K562 (cell line): ENCODE measurements around the gene ZNF655. TPM values are rescaled to one million over a fixed set of nuclear protein-coding genes. Genes with fewer than 3 reads are reported as not detected.

ENCODE experiments used
- CHD1 ChIP-seq: fragments of 200-600 bp; sonication (generic); IDR thresholded peaks from one replicate; pipeline ENCODE4 v1.6.1; 2012; ENCODE audit warnings: mild to moderate bottlenecking, moderate library complexity, low read length, inconsistent platforms
- FIP1L1 ChIP-seq: fragments of 200-400 bp; formaldehyde crosslinking; IDR thresholded peaks from 2 replicates; pipeline ENCODE4 v1.6.1; 2018; ENCODE audit warnings: mild to moderate bottlenecking, low read depth, low read length; ENCODE audit not compliant: poor library complexity, severe bottlenecking
- FOXA1 ChIP-seq: fragments of 450-650 bp; IDR thresholded peaks from 2 replicates; pipeline ENCODE4 v1.6.1; 2016; ENCODE audit warnings: mild to moderate bottlenecking, borderline replicate concordance
- GTF2A2 ChIP-seq: IDR thresholded peaks from 2 replicates; pipeline ENCODE4 v1.6.1; 2016; ENCODE audit warnings: mild to moderate bottlenecking, missing genetic modification characterization, missing compliant biosample characterization
- HDAC8 ChIP-seq: fragments of 450-650 bp; IDR thresholded peaks from 2 replicates; pipeline ENCODE4 v1.6.1; 2016; ENCODE audit warnings: mild to moderate bottlenecking, missing genetic modification characterization, moderate library complexity, missing compliant biosample characterization
- HNRNPK ChIP-seq: fragments of 200-400 bp; formaldehyde crosslinking; IDR thresholded peaks from one replicate; pipeline ENCODE4 v1.6.1; 2018; ENCODE audit warnings: mild to moderate bottlenecking, low read depth, low read length; ENCODE audit not compliant: poor library complexity, severe bottlenecking
- IRF2 ChIP-seq: sonication (generic); formaldehyde crosslinking; IDR thresholded peaks from 2 replicates; pipeline ENCODE4 v1.8.1; 2022; ENCODE audit warnings: mild to moderate bottlenecking, missing genetic modification reagents
- KAT7 ChIP-seq: sonication (generic); formaldehyde crosslinking; IDR thresholded peaks from 2 replicates; pipeline ENCODE4 v1.8.0; 2022; ENCODE audit warnings: missing genetic modification reagents, mild to moderate bottlenecking, borderline replicate concordance
- KDM4B ChIP-seq, 2 experiments: fragments of 450-650 bp in 1 of 2; sonication (generic) in 1 of 2; IDR thresholded peaks; 2 replicates each; pipeline ENCODE4 v1.6.1; 2016 to 2017; ENCODE audit warnings: borderline replicate concordance in 2 of 2, antibody characterized with exemption in 1 of 2, low read depth in 1 of 2, mild to moderate bottlenecking in 1 of 2
- KLF16 ChIP-seq: IDR thresholded peaks from 2 replicates; pipeline ENCODE4 v1.6.1; 2016; ENCODE audit warnings: antibody characterized with exemption
- MTA2 ChIP-seq: fragments of 450-650 bp; IDR thresholded peaks from 2 replicates; pipeline ENCODE4 v1.6.1; 2016; ENCODE audit warnings: low read depth
- MTA3 ChIP-seq: fragments of 450-650 bp; formaldehyde crosslinking; IDR thresholded peaks from 2 replicates; pipeline ENCODE4 v1.6.1; 2017; ENCODE audit warnings: mild to moderate bottlenecking, borderline replicate concordance
- NR2F6 ChIP-seq: fragments of 450-650 bp; formaldehyde crosslinking; IDR thresholded peaks from 2 replicates; pipeline ENCODE4 v1.4.0; 2020; ENCODE audit warnings: mild to moderate bottlenecking
- POLR2AphosphoS2 ChIP-seq: IDR thresholded peaks from 2 replicates; pipeline ENCODE4 v1.6.1; 2012; ENCODE audit warnings: low read length, improper control_type of control experiment
- RCOR1 ChIP-seq, 2 experiments: IDR thresholded peaks; 2 replicates each; pipeline ENCODE4 v1.6.1; 2012; ENCODE audit warnings: low read depth in 2 of 2, low read length in 2 of 2, borderline replicate concordance in 1 of 2, improper control_type of control experiment in 1 of 2
- SMAD1 ChIP-seq: fragments of 150-350 bp; IDR thresholded peaks from 2 replicates; pipeline ENCODE4 v1.6.1; 2014; ENCODE audit warnings: low read length, low read depth; ENCODE audit not compliant: partially characterized antibody
- SMC3 ChIP-seq: conservative IDR thresholded peaks from 2 replicates; pipeline ENCODE4 v1.6.1; 2011; ENCODE audit warnings: low read depth, low read length, improper control_type of control experiment; ENCODE audit not compliant: insufficient read depth
- TEAD2 ChIP-seq: fragments of 450-650 bp; IDR thresholded peaks from 2 replicates; pipeline ENCODE4 v1.6.1; 2016; ENCODE audit warnings: missing genetic modification characterization, control low read depth, missing compliant biosample characterization
- TRIM24 ChIP-seq, 2 experiments: fragments of 450-650 bp; IDR thresholded peaks; 2 replicates each; pipeline ENCODE4 v1.6.1; 2016
- TRIM28 ChIP-seq: fragments of 450-650 bp; IDR thresholded peaks from 2 replicates; pipeline ENCODE4 v1.6.1; 2017
- TSC22D4 ChIP-seq: fragments of 450-650 bp; IDR thresholded peaks from 2 replicates; pipeline ENCODE4 v1.6.1; 2016; ENCODE audit warnings: missing genetic modification characterization, missing biosample characterization, control low read depth
- ZMIZ1 ChIP-seq, 2 experiments: fragments of 150-350 bp in 1 of 2; IDR thresholded peaks; 2 replicates each; pipeline ENCODE4 v1.6.1; 2012 to 2016; ENCODE audit warnings: low read depth in 2 of 2, low read length in 2 of 2, mild to moderate bottlenecking in 1 of 2, moderate library complexity in 1 of 2
- ZNF140 ChIP-seq: fragments of 250-450 bp; sonication (Bioruptor Pico); IDR thresholded peaks from 2 replicates; pipeline ENCODE4 v1.8.0; 2021; ENCODE audit warnings: moderate library complexity, mild to moderate bottlenecking, inconsistent platforms
- ZNF696 ChIP-seq: fragments of 250-450 bp; sonication (Bioruptor Pico); conservative IDR thresholded peaks from 2 replicates; pipeline ENCODE4 v1.4.0; 2020; ENCODE audit warnings: mild to moderate bottlenecking, moderate library complexity
- polyA plus RNA-seq, 8 experiments: library from polyadenylated mRNA; depleted of rRNA in 4 of 8; stranded (reverse) in 5 of 8; unstranded in 3 of 8; fragments of >200 nt; fragmentation: Nextera tagmentation in 2 of 8; fragmentation: Illumina TruSeq in 1 of 8; extraction: Ambion mirVana in 2 of 8; extraction: Trizol in 1 of 8; gene quantifications; 2 replicates each; pipeline versions ENCODE4 v1.2.1 to v1.2.3, GENCODE V29; 2011 to 2014; ENCODE audit warnings: inconsistent platforms in 1 of 8, missing spikeins in 1 of 8
- total RNA-seq, 7 experiments: library from RNA; depleted of rRNA in 6 of 7; stranded (reverse); fragments of >200 nt in 6 of 7; fragmentation: Illumina TruSeq in 2 of 7; extraction: Trizol in 2 of 7; gene quantifications; 2 replicates each; pipeline versions ENCODE4 v1.2.1 to v1.2.3, GENCODE V29; 2011 to 2021; ENCODE audit warnings: low replicate concordance in 1 of 7
- TF ChIP-seq, protein P1 (sequence below): fragments of 450-650 bp; formaldehyde crosslinking; IDR thresholded peaks from 2 replicates; pipeline ENCODE4 v1.4.0; 2020; ENCODE audit warnings: mild to moderate bottlenecking, mixed read lengths

The ZNF655 gene
- total and polyA plus RNA-seq, 9 of the 15 experiments (the other 6 are each of a cell fraction or from before 2014, with no cell fraction given) = 25.7 to 130 (median 95.2) TPM

GRCh38 chr7:99616359-99617191, 58.1 kb downstream of the ZNF655 start, which contains the start of gene ZSCAN25 (continued):
- TF ChIP-seq, protein P1, sequence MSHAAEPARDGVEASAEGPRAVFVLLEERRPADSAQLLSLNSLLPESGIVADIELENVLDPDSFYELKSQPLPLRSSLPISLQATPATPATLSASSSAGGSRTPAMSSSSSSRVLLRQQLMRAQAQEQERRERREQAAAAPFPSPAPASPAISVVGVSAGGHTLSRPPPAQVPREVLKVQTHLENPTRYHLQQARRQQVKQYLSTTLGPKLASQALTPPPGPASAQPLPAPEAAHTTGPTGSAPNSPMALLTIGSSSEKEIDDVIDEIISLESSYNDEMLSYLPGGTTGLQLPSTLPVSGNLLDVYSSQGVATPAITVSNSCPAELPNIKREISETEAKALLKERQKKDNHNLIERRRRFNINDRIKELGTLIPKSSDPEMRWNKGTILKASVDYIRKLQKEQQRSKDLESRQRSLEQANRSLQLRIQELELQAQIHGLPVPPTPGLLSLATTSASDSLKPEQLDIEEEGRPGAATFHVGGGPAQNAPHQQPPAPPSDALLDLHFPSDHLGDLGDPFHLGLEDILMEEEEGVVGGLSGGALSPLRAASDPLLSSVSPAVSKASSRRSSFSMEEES (CRISPR knock-in tag) = no peak
- TF ChIP-seq MTA3 (peak; percentile 95), KLF16 (peak; percentile 54; the same call in 1 of the 2 replicates), NR2F6 (CRISPR knock-in tag) (no peak), FIP1L1 (peak; percentile 84), GTF2A2 (no peak), KDM4B (IDR thresholded peaks at IDR 0.05; ENCODE audit: borderline replicate concordance in 2 of 2, low read depth in 1 of 2) (peak in 1 of 2 experiments; percentile 99; a peak in 2 of 4 replicates), POLR2AphosphoS2 (no peak), ZNF696 (CRISPR knock-in tag) (no peak), TRIM28 (peak; percentile 68), HDAC8 (no peak), CHD1 (no peak), RCOR1 (IDR thresholded peaks at IDR 0.05; ENCODE audit: borderline replicate concordance in 1 of 2, low read depth in 2 of 2, low read length in 2 of 2) (peak; percentile 31 to 89), HNRNPK (no peak), MTA2 (no peak), TRIM24 (IDR thresholded peaks at IDR 0.05) (peak; percentile 66 to 76; a peak in 3 of 4 replicates), ZMIZ1 (IDR thresholded peaks at IDR 0.05; ENCODE audit: low read depth in 2 of 2, low read length in 2 of 2) (peak in 1 of 2 experiments; percentile 25; a peak in 1 of 4 replicates), SMAD1 (peak; percentile 45), TEAD2 (no peak), IRF2 (CRISPR knock-in tag) (no peak), SMC3 (0 out of 2 replicates have a peak, but pooled peaks have one; percentile 26), TSC22D4 (tag) (no peak), KAT7 (peak; percentile 99), ZNF140 (CRISPR knock-in tag) (no peak), FOXA1 (no peak)
